ENCODE measurements around the gene AKT1S1. TPM values are rescaled to one million over a fixed set of nuclear protein-coding genes. Genes with fewer than 3 reads are reported as not detected.

The AKT1S1 gene
- total RNA-seq, 3 donors from 2014 or later (not counting 1 experiment from before 2014, with no cell fraction given): 12.8 to 17.8 (median 16.1) TPM

DNA sequence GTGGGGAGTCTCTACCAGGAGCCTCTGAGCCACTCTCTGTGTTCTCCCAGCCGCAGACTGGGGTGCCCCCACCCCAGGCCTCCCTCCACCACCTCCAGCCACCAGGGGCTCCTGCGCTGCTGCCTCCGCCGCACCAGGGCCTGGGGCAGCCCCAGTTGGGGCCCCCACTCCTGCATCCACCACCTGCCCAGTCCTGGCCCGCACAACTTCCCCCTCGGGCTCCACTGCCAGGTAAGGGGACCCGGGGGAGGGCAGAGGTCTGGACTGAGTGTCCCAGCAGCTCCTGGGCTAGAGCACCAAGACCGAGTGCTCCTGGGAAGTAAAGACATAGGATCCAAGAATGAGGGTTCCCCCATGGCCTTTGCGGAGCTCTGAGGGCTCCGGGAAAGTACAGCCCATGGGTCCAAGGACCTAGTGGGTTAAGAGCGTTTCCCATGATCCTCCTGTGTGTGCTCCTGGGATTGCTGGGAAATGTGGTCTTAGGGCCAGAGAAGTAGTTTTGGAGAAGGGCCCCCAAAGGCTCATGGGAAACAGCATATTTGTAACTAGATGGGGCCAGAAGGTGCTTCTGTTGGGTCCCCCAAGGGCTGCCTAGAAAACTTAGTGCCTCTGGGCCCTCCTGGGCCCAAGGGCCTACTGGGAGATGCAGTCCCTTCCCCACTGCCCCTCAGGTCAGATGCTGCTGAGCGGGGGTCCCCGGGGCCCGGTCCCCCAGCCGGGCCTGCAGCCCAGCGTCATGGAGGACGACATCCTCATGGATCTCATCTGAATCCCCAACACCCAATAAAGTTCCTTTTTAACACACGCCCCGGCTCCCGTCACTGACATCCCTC is 40.8 kb downstream of the AKT1S1 start:
- TF ChIP-seq, protein P1, sequence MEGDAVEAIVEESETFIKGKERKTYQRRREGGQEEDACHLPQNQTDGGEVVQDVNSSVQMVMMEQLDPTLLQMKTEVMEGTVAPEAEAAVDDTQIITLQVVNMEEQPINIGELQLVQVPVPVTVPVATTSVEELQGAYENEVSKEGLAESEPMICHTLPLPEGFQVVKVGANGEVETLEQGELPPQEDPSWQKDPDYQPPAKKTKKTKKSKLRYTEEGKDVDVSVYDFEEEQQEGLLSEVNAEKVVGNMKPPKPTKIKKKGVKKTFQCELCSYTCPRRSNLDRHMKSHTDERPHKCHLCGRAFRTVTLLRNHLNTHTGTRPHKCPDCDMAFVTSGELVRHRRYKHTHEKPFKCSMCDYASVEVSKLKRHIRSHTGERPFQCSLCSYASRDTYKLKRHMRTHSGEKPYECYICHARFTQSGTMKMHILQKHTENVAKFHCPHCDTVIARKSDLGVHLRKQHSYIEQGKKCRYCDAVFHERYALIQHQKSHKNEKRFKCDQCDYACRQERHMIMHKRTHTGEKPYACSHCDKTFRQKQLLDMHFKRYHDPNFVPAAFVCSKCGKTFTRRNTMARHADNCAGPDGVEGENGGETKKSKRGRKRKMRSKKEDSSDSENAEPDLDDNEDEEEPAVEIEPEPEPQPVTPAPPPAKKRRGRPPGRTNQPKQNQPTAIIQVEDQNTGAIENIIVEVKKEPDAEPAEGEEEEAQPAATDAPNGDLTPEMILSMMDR (IDR thresholded peaks at IDR 0.05): no peak
- Mint-ChIP-seq H3K27me3 (ENCODE audit: low read depth in 2 of 2) (no peaks in the 10 kb centered on the region), H3K27ac (no peak overlapping the region), H3K9me3 (no peaks in the 10 kb centered on the region), H3K4me1 (peaks cover 15 to 23% of the 10 kb centered on the region in 2 donors), H3K4me3 (no peak overlapping the region), H3K36me3 (no peaks in the 10 kb centered on the region)
- no peak for DNase-seq
- Histone ChIP-seq H3K27me3 (ENCODE audit: control insufficient read depth, insufficient read depth, low read length) (no peaks in the 10 kb centered on the region), H3K27ac (ENCODE audit: low read length) (no peak overlapping the region), H3K4me3 (ENCODE audit: low read length) (no peak overlapping the region), H3K36me3 (ENCODE audit: control insufficient read depth, insufficient read depth, low read length) (peaks cover 57% of the 10 kb centered on the region), H3K4me1 (ENCODE audit: control insufficient read depth, insufficient read depth, low read length) (no peaks in the 10 kb centered on the region), H3K9me3 (ENCODE audit: control insufficient read depth, insufficient read depth, low read length) (no peaks in the 10 kb centered on the region)
- 97% methylated on average over 20 of the region's 20 CpGs for WGBS (ENCODE audit: insufficient coverage)
- intact Hi-C loops (cut with micrococcal nuclease): no loop called here
- ATAC-seq: no peak

DNA sequence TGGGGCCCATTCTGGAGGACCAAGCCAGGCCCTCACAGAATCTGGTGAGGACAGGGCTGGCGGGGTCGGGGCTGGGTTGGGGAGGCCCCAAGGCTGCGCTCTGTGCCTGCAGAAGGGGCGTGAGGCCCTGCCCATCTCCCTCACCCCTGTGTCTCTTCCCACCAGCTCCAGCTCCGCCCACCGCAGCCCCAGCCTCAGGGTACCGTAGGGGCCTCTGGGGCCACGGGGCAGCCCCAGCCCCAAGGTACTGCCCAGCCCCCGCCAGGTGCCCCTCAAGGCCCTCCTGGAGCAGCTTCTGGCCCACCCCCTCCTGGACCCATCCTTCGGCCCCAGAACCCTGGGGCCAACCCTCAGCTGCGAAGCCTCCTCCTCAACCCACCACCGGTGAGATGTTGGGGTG is 41.6 kb downstream of the AKT1S1 start:
- 97% methylated on average over 9 of the region's 12 CpGs for WGBS (ENCODE audit: insufficient coverage)
- ATAC-seq: no peak
- peaks cover 65% of the 10 kb centered on the region for H3K36me3 ChIP-seq (ENCODE audit: control insufficient read depth, insufficient read depth, low read length)
- Mint-ChIP-seq H3K27me3 (ENCODE audit: low read depth in 2 of 2) (no peaks in the 10 kb centered on the region), H3K9me3 (no peaks in the 10 kb centered on the region), H3K4me1 (peaks cover 15 to 23% of the 10 kb centered on the region in 2 donors), H3K27ac (no peak overlapping the region), H3K36me3 (no peaks in the 10 kb centered on the region), H3K4me3 (no peak overlapping the region)
- no peak overlapping the region for H3K27ac ChIP-seq (ENCODE audit: low read length)
- TF ChIP-seq, protein P1 (IDR thresholded peaks at IDR 0.05): no peak
- no peaks in the 10 kb centered on the region for H3K9me3 ChIP-seq (ENCODE audit: control insufficient read depth, insufficient read depth, low read length)
- H3K4me1 ChIP-seq (ENCODE audit: control insufficient read depth, insufficient read depth, low read length): no peaks in the 10 kb centered on the region
- no peaks in the 10 kb centered on the region for H3K27me3 ChIP-seq (ENCODE audit: control insufficient read depth, insufficient read depth, low read length)
- intact Hi-C loops (cut with micrococcal nuclease): no loop called here
- no peak for DNase-seq
- no peak overlapping the region for H3K4me3 ChIP-seq (ENCODE audit: low read length)

DNA sequence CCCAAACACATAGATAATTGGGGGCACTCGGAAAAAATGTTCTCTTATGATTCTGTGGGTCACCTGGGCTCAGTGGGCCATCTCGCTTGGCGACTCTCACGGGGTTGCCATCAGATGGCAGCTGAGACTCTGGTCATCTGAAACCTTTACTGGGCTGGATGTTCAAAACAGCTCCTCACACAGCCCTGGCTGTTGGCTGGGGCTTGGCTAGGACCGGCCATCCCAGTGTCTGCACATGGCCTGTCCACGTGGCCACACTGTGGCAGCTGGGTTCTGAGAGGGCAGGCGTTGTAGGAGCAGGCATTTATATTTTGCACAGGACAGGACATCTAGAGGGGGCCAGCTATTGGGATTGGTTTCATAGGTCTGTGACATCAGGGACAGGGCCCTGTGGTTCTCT is 43.6 kb downstream of the AKT1S1 start:
- DNase-seq: no peak
- ATAC-seq: no peak
- no peak overlapping the region for H3K4me3 ChIP-seq (ENCODE audit: low read length)
- 97% methylated on average over 7 of the region's 7 CpGs for WGBS (ENCODE audit: insufficient coverage)
- H3K27me3 ChIP-seq (ENCODE audit: control insufficient read depth, insufficient read depth, low read length): no peaks in the 10 kb centered on the region
- Mint-ChIP-seq H3K27me3 (ENCODE audit: low read depth in 2 of 2) (no peaks in the 10 kb centered on the region), H3K36me3 (no peaks in the 10 kb centered on the region), H3K27ac (no peak overlapping the region), H3K4me3 (no peak overlapping the region), H3K4me1 (peaks cover 10 to 21% of the 10 kb centered on the region in 2 donors), H3K9me3 (no peaks in the 10 kb centered on the region)
- peaks cover 63% of the 10 kb centered on the region for H3K36me3 ChIP-seq (ENCODE audit: control insufficient read depth, insufficient read depth, low read length)
- no peaks in the 10 kb centered on the region for H3K9me3 ChIP-seq (ENCODE audit: control insufficient read depth, insufficient read depth, low read length)
- TF ChIP-seq, protein P1 (IDR thresholded peaks at IDR 0.05): no peak
- H3K27ac ChIP-seq (ENCODE audit: low read length): no peak overlapping the region
- intact Hi-C loops (cut with micrococcal nuclease): no loop called here
- H3K4me1 ChIP-seq (ENCODE audit: control insufficient read depth, insufficient read depth, low read length): no peaks in the 10 kb centered on the region

Measured in natural killer cell (primary cell).